H1 (cell line): ENCODE measurements around the gene SLC4A1. TPM values are rescaled to one million over a fixed set of nuclear protein-coding genes. Genes with fewer than 3 reads are reported as not detected.

Experiments
- CHD1 ChIP-seq: IDR thresholded peaks from 2 replicates; pipeline ENCODE4 v1.6.1; 2012; ENCODE audit warnings: low read depth, low read length, improper control_type of control experiment
- HDAC2 ChIP-seq, 2 experiments: fragments of 300-600 bp in 1 of 2; sonication (generic) in 1 of 2; IDR thresholded peaks; 2 replicates each; pipeline ENCODE4 v1.6.1; 2011 to 2012; ENCODE audit warnings: low read depth in 2 of 2, low read length in 2 of 2, mild to moderate bottlenecking in 2 of 2, moderate library complexity in 2 of 2, borderline replicate concordance in 1 of 2, inconsistent platforms in 1 of 2
- RNF2 ChIP-seq: fragments of 200-900, 300-1000 bp; sonication (generic); IDR thresholded peaks from 2 replicates; pipeline ENCODE4 v1.7.1; 2016; ENCODE audit warnings: borderline replicate concordance, low read depth, mild to moderate bottlenecking, antibody characterized with exemption, low read length; ENCODE audit not compliant: poor library complexity, severe bottlenecking; ENCODE audit errors: missing control alignments
- SIRT6 ChIP-seq: IDR thresholded peaks from one replicate; pipeline ENCODE4 v1.7.1; 2012; ENCODE audit warnings: low read length, inconsistent platforms
- SP2 ChIP-seq: IDR thresholded peaks from 2 replicates; pipeline ENCODE4 v1.6.1; 2012; ENCODE audit warnings: mild to moderate bottlenecking, low read length, inconsistent platforms
- SRF ChIP-seq: IDR thresholded peaks from 2 replicates; pipeline ENCODE4 v1.6.1; 2011; ENCODE audit warnings: mild to moderate bottlenecking, low read depth, low read length, moderate library complexity
- YY1 ChIP-seq: IDR thresholded peaks from 2 replicates; pipeline ENCODE4 v1.6.1; 2011; ENCODE audit warnings: low read depth, mild to moderate bottlenecking, low read length
- polyA plus RNA-seq, 7 experiments: library from polyadenylated mRNA; depleted of rRNA in 3 of 7; stranded (reverse) in 5 of 7; unstranded in 2 of 7; fragments of >200 nt in 5 of 7; fragments of 200-250 nt in 2 of 7; gene quantifications; 1 replicate in 5 of 7; 2 replicates in 1 of 7; 4 replicates in 1 of 7; pipeline versions ENCODE4 v1.2.1 to v1.2.3, GENCODE V29; 2011 to 2013; ENCODE audit warnings: missing spikeins in 2 of 7, mixed read lengths in 2 of 7
- total RNA-seq: library from RNA; stranded (reverse); fragmentation: NEBNext Ultra II Directional; extraction: Animal tissue kit (Norgen Biotek cat#: 25700); gene quantifications from 2 replicates; pipeline ENCODE4 v1.2.1, GENCODE V29; 2021

SLC4A1 gene
- total and polyA plus RNA-seq, 2 of the 8 experiments (the other 6 are each of a cell fraction or from before 2014, with no cell fraction given) = 0.08 TPM; not detected in 1

DNA sequence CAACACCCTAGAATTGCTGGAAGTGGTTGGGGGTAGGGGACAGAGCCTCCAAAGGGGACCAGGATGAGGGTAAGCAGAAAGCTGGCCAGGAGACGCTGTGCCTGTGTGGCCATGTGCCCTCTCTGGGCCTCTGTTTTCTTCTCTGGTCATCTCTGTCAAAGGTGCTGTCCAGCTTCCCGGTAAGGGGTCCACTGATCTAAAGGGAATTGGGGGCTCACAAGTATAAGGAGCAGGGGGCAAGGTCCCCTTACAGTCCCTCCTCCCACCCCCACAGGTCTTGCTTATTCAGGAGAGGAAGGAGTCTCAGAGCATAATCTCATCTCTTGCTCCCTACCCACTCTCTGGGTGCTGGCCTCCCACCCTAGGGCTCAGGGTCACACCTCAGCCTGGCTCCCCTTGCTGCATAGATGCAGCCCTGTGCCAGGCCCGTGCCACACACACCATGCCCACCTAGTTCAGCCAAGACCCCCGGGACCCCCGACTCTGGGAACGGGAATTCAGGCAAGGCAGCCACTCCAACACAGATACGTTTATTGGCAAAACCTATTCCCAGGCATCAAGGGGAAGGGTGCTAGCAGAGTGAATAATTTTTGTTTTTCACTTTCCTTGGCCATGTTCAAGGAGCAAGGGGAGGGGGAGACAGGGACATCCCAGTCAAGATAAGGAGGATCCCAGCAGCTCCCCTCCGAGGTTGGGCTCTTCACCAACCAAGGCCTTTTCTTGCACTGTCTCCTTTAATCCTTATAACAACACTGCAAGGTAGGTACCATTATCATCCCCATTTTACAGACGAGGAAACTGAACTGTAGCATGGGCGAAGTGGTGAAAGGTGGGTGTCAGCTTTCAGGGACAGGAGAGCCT lies 19.8 kb downstream of the SLC4A1 start (continued):
- TF ChIP-seq RNF2 (no peak), HDAC2 (IDR thresholded peaks at IDR 0.05; ENCODE audit: borderline replicate concordance in 1 of 2, low read depth in 2 of 2, low read length in 2 of 2) (no peak), SRF (no peak), CHD1 (no peak), SP2 (no peak), SIRT6 (no peak), YY1 (no peak)
